BJ (cell line): Measurements from ENCODE around the gene PIGH. TPM values are rescaled to one million over a fixed set of nuclear protein-coding genes. Genes with fewer than 3 reads are reported as not detected.
A peak's percentile ranks its signal among the peaks of the same experiment; 100 is the strongest.
"Not testable (repeated sequence)": the region's sequence is repeated elsewhere in the genome, so short reads cannot be mapped to it uniquely, and the experiment has no call there.

Experiments used
- CTCF ChIA-PET: fragments of 350-600 bp; formaldehyde crosslinking; extraction: SDS; loops from one replicate; lab custom pipeline; 2021; ENCODE audit warnings: antibody characterized with exemption, inconsistent platforms; lab: Yijun Ruan, JAX
- POLR2A ChIA-PET: fragments of 300-600 bp; sonication (Branson Sonifier 250); formaldehyde crosslinking; extraction: SDS; loops from one replicate; lab custom pipeline; 2021; ENCODE audit warnings: antibody characterized with exemption; lab: Charles Lee
- DNase-seq: peaks from one replicate; pipeline ENCODE4 v3.0.0-alpha.2; 2011; ENCODE audit warnings: low read depth
- H3K27me3 ChIP-seq: 2 replicates; pipeline ENCODE4 v1.6.0; 2011; ENCODE audit warnings: low read length; ENCODE audit not compliant: control insufficient read depth, insufficient read depth
- H3K36me3 ChIP-seq: 2 replicates; pipeline ENCODE4 v1.5.1; 2011; ENCODE audit warnings: low read length; ENCODE audit not compliant: control insufficient read depth, insufficient read depth
- H3K4me3 ChIP-seq: 2 replicates; pipeline ENCODE4 v1.5.1; 2011; ENCODE audit warnings: low read depth, mild to moderate bottlenecking, control low read depth, low read length
- polyA plus RNA-seq: library from polyadenylated mRNA; depleted of rRNA; stranded (reverse); fragments of >200 nt; gene quantifications from 2 replicates; pipeline ENCODE4 v1.2.3, GENCODE V29; 2011
- TF ChIP-seq, protein P1 (sequence below): IDR thresholded peaks from 2 replicates; pipeline ENCODE4 v1.5.1; 2011; ENCODE audit warnings: low read depth, mild to moderate bottlenecking, control low read depth, inconsistent platforms, low read length, moderate library complexity; ENCODE audit not compliant: insufficient read depth

PIGH gene
- polyA plus RNA-seq, 1 experiment = 19.0 TPM

DNA sequence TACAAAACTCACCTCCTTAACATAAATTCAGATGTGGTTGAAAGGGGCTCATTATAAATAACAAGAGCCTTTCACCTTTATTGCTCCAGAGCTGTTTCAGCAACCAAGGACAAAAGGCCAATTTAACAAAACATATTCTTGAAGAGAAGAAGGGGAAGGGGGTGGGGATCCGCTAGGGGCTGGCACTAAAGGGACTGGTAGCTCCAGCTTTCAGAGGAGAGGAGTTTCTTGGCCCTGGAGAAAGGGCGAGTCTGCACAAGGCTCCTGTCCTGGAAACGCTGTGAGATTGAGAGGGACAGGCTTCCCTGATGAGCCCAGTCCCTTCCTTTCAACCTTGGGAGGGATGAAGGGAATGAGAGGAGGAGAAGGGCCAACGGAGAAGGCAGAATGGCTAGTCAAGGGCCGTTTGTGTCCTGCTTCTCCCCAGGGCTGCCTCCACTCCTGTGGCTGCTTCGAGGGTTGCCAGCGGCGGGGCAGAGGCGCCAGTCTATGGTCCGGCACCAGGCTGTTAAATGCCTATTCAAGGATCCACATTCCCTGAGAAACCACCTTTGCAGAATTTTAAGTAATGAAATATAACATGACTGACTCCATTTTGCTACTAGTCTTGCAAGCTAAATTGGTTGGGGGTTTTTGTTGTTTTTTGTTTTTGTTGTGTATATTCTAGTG, 9.7 kb upstream of the PIGH start:
- CTCF ChIA-PET = interaction anchor here (1.2 to 1.5 kb wide), 2 partner anchors 10 to 95 kb away, joined by 3 to 5 read pairs; partner anchors contain the start of gene PIGH
- H3K4me3 ChIP-seq = no peak overlapping the region
- no peaks in the 10 kb centered on the region for H3K36me3 ChIP-seq
- POLR2A ChIA-PET = no interaction called here
- H3K27me3 ChIP-seq = peaks cover 6% of the 10 kb centered on the region
- DNase-seq = no peak
- TF ChIP-seq, protein P1, sequence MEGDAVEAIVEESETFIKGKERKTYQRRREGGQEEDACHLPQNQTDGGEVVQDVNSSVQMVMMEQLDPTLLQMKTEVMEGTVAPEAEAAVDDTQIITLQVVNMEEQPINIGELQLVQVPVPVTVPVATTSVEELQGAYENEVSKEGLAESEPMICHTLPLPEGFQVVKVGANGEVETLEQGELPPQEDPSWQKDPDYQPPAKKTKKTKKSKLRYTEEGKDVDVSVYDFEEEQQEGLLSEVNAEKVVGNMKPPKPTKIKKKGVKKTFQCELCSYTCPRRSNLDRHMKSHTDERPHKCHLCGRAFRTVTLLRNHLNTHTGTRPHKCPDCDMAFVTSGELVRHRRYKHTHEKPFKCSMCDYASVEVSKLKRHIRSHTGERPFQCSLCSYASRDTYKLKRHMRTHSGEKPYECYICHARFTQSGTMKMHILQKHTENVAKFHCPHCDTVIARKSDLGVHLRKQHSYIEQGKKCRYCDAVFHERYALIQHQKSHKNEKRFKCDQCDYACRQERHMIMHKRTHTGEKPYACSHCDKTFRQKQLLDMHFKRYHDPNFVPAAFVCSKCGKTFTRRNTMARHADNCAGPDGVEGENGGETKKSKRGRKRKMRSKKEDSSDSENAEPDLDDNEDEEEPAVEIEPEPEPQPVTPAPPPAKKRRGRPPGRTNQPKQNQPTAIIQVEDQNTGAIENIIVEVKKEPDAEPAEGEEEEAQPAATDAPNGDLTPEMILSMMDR = no peak

DNA sequence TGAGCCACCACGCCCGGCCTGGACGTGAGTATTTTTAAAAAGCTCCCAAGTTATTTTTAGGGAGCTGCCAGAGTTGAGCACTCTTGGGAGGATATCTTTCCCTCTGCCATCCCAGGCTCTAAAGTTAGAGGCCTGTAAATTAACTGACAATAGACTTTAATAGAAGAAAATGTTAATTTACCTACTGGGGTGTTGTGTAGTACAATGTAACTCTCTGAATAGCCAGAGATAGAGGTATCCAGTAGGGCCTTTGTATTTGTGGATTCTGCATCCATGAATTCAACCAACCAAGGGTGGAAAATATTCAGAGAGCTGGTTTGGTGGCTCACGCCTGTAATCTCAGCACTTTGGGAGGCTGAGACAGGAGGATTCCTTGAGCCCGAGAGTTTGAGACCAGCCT, 7.6 kb upstream of the PIGH start:
- H3K27me3 ChIP-seq = peaks cover 2% of the 10 kb centered on the region
- H3K4me3 ChIP-seq = no peak overlapping the region
- ChIA-PET CTCF (interaction anchor here (0.9 to 1.3 kb wide), 4 partner anchors 11 to 96 kb away, joined by 3 to 4 read pairs (median 3); no protein-coding TSS in a partner anchor), POLR2A (no interaction called here)
- TF ChIP-seq, protein P1 = no peak
- DNase-seq = no peak
- H3K36me3 ChIP-seq = no peaks in the 10 kb centered on the region

DNA sequence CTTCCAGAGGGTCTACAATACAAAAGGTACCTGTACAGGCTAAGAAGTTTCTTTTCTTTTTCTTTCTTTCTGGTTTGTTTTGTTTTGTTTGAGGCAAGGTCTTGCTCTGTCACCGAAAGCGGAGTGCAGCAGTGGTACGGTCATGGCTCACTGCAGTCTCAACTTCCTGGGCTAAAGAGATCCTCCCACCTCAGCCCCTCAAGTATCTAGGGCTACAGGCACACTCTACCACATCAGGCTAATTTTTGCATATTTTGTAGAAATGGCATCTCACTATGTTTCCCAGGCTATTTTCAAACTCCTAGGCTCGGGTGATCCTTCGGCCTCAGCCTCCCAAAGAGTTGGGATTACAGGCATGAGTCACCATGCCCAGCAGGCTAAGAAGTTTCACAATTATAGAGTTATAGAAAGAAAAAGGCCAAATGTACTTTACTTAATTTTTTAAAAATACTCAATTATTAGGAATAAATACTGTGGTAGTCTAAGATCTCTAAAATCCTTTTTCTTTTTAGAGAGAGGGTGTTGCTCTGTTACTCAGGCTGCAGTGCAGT, 3.0 kb upstream of the PIGH start:
- POLR2A ChIA-PET = no interaction called here
- Histone ChIP-seq H3K27me3 (no peaks in the 10 kb centered on the region; the same call in 1 of the 2 replicates), H3K4me3 (no peak overlapping the region), H3K36me3 (no peaks in the 10 kb centered on the region)
- CTCF ChIA-PET = interaction anchor here (2.2 kb wide), 1 partner anchor 64 kb away, joined by 7 read pairs; no protein-coding TSS in a partner anchor
- no peak for DNase-seq
- TF ChIP-seq, protein P1 = no peak

DNA sequence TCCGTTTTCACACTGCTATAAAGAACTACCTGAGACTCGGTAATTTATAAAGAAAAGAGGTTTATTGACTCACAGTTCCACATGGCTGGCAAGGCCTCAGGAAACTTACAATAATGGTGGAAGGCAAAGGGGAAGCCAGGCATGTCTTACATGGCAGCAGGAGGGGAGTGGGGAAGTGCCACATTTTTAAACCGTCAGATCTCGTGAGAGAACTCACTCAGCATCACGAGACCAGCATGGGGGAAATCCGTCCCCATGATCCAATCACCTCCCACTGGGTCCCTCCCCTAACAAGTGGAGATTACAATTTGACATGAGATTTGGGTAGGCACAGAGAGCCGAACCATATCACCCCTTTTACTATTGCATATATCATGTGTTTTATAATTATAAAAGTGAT, 2.0 kb upstream of the PIGH start:
- no peak overlapping the region for H3K4me3 ChIP-seq
- H3K27me3 ChIP-seq = no peaks in the 10 kb centered on the region; the same call in 1 of the 2 replicates
- DNase-seq = no peak
- H3K36me3 ChIP-seq = no peaks in the 10 kb centered on the region
- CTCF ChIA-PET = no interaction called here
- POLR2A ChIA-PET = no interaction called here
- TF ChIP-seq, protein P1 = no peak

DNA sequence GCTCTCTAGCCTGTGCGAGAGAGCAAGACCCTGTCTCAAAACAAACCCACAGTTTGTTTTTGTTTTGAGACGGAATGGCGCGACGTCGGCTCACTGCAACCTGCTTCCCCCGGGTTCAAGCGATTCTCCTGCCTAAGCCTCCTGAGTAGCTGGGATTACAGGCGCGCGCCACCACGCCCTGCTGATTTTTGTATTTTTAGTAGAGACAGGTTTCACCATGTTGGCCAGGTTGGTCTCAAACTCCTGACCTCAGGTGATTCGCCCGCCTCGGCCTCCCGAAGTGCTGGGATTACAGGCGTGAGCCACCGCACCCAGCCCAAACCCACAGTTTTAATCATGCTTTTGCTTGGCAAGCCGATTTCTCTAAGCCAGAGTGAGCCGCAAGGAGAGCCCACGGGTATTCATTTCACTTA, 500 bp upstream of the PIGH start:
- DNase-seq, H3K36me3 ChIP-seq, H3K27me3 ChIP-seq, POLR2A ChIA-PET: not testable (repeated sequence)
- peak overlapping the region; percentile 94 for H3K4me3 ChIP-seq
- CTCF ChIA-PET = interaction anchor here (0.8 to 3.8 kb wide), 16 partner anchors 10 to 173 kb away, joined by 3 to 23 read pairs (median 5); partner anchors contain the start of gene ARG2
